ENCODE data around the gene KIAA1143. TPM values are rescaled to one million over a fixed set of nuclear protein-coding genes. Genes with fewer than 3 reads are reported as not detected.

KIAA1143 gene
- total and polyA plus RNA-seq, 9 of the 15 experiments (the other 6 are each of a cell fraction or from before 2014, with no cell fraction given), result 25.6 to 72.0 (median 42.2) TPM

DNA sequence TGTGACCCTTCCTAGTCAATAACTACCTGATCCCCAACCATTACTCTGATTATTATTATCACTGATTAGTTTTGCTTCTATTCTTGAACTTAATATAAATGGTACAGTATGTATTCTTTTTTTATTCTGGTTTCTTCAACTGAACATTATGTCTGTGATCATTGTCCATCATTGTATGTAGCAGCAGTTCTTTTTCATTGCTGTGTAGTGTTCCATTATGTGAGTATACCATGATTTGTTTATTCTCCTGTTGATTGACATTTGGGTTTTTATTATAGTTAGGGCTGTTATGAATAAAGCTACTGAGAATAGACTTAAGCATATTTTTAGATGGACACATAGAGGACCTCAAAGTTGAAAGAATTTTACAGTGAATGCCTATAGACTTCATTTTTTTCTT lies 2.8 kb upstream of the KIAA1143 start:
- H2AFZ ChIP-seq (ENCODE audit: low read depth, low read length), result no peak overlapping the region
- DNase-seq (ENCODE audit: extremely low read depth in 1 of 4, low spot score in 3 of 4), result no peak
- peaks cover 27% of the 10 kb centered on the region for H3K9me3 ChIP-seq (replicated peaks; ENCODE audit: control insufficient read depth, insufficient read depth, low read depth, low read length)
- in situ Hi-C loops (cut with MboI), result no loop called here
- H3K36me3 ChIP-seq (ENCODE audit: control insufficient read depth, insufficient read depth, low read length), result peaks cover 44% of the 10 kb centered on the region
- peaks cover 0 to 4% of the 10 kb centered on the region in 2 experiments; a peak in 3 of 5 replicates for H3K4me1 ChIP-seq (replicated peaks in 1 of 2; ENCODE audit: control insufficient read depth in 2 of 2, insufficient read depth in 2 of 2, low read length in 2 of 2)
- H3K79me2 ChIP-seq (ENCODE audit: control insufficient read depth, insufficient read depth, low read length), result peaks cover 86% of the 10 kb centered on the region
- ChIA-PET CTCF (ENCODE audit: low intra/inter-chr PET ratio) (no interaction called here), POLR2A (no interaction called here)
- H3K27ac ChIP-seq (ENCODE audit: extremely low read depth, low read depth, low read length), result no peak overlapping the region
- ATAC-seq, result no peak
- no peaks in the 10 kb centered on the region for H3K9me1 ChIP-seq (ENCODE audit: control insufficient read depth, insufficient read depth, low read length)
- H4K20me1 ChIP-seq (replicated peaks; ENCODE audit: control insufficient read depth, insufficient read depth, low read length), result no peaks in the 10 kb centered on the region
- no peak overlapping the region for H3K4me2 ChIP-seq (ENCODE audit: insufficient read depth, low read length)
- no peak overlapping the region for H3K4me3 ChIP-seq
- FAIRE-seq, result no peak
- no peak overlapping the region for H3K9ac ChIP-seq (ENCODE audit: insufficient read depth in 1 of 2, low read depth in 2 of 2, low read length in 2 of 2)
- no TSS peak for BruUV-seq (replicated peaks)
- intact Hi-C loops (cut with micrococcal nuclease), result loop anchor here (5.0 kb wide), 1 partner anchor 213 kb away; the partner anchor contains the start of genes EXOSC7 and ZDHHC3
- H3K27me3 ChIP-seq (ENCODE audit: control insufficient read depth in 2 of 2, insufficient read depth in 2 of 2, low read length in 2 of 2), result no peaks in the 10 kb centered on the region
- TF ChIP-seq FIP1L1 (IDR thresholded peaks at IDR 0.05; ENCODE audit: low read depth, low read length, poor library complexity, severe bottlenecking), result no peak
- TF ChIP-seq MYC (IDR thresholded peaks at IDR 0.05; ENCODE audit: low read depth, low read length), result no peak
- TF ChIP-seq MYC (CRISPR knock-in tag; IDR thresholded peaks at IDR 0.05; ENCODE audit: borderline replicate concordance, low read depth), result no peak
- no peak for TF ChIP-seq ZNF740 (CRISPR knock-in tag; IDR thresholded peaks at IDR 0.05)
- TF ChIP-seq ZNF740 (tag; IDR thresholded peaks at IDR 0.05), result no peak
- peak; percentile 92 for TF ChIP-seq ZNF146 (CRISPR knock-in tag; IDR thresholded peaks at IDR 0.05; ENCODE audit: unreplicated experiment)
- no peak for TF ChIP-seq SRSF7 (optimal IDR thresholded peaks at IDR 0.05; ENCODE audit: low read depth, low read length)
- TF ChIP-seq SIRT6 (IDR thresholded peaks at IDR 0.05; ENCODE audit: low read depth, low read length), result no peak
- TF ChIP-seq, protein P1, sequence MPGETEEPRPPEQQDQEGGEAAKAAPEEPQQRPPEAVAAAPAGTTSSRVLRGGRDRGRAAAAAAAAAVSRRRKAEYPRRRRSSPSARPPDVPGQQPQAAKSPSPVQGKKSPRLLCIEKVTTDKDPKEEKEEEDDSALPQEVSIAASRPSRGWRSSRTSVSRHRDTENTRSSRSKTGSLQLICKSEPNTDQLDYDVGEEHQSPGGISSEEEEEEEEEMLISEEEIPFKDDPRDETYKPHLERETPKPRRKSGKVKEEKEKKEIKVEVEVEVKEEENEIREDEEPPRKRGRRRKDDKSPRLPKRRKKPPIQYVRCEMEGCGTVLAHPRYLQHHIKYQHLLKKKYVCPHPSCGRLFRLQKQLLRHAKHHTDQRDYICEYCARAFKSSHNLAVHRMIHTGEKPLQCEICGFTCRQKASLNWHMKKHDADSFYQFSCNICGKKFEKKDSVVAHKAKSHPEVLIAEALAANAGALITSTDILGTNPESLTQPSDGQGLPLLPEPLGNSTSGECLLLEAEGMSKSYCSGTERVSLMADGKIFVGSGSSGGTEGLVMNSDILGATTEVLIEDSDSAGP (CRISPR knock-in tag; IDR thresholded peaks at IDR 0.05), result no peak
- no peak for TF ChIP-seq ZNF184 (CRISPR knock-in tag; IDR thresholded peaks at IDR 0.05)
- TF ChIP-seq KDM5B (IDR thresholded peaks at IDR 0.05; ENCODE audit: insufficient replicate concordance, low read depth, low read length), result no peak
- no peak for TF ChIP-seq ZNF444 (CRISPR knock-in tag; IDR thresholded peaks at IDR 0.05)
- TF ChIP-seq CCNT2 (IDR thresholded peaks at IDR 0.05; ENCODE audit: borderline replicate concordance, extremely low read depth, insufficient read length, low read depth, low read length), result no peak
- TF ChIP-seq ZNF133 (CRISPR knock-in tag; IDR thresholded peaks at IDR 0.05), result no peak
- TF ChIP-seq LCOR (CRISPR knock-in tag; IDR thresholded peaks at IDR 0.05), result no peak
- TF ChIP-seq ZNF644 (tag; IDR thresholded peaks at IDR 0.05; ENCODE audit: low read depth), result no peak
- TF ChIP-seq TOE1 (IDR thresholded peaks at IDR 0.05; ENCODE audit: borderline replicate concordance), result no peak
- TF ChIP-seq TOE1 (CRISPR knock-in tag; IDR thresholded peaks at IDR 0.05; ENCODE audit: borderline replicate concordance, low read depth), result no peak
- no peak for TF ChIP-seq BRD9 (IDR thresholded peaks at IDR 0.05; ENCODE audit: low read depth, partially characterized antibody)
- TF ChIP-seq KDM2B (CRISPR knock-in tag; IDR thresholded peaks at IDR 0.05), result no peak
- TF ChIP-seq ZNF143 (CRISPR knock-in tag; IDR thresholded peaks at IDR 0.05), result no peak
- TF ChIP-seq ILF3 (IDR thresholded peaks at IDR 0.05; ENCODE audit: borderline replicate concordance), result no peak
- no peak for TF ChIP-seq CREBBP (IDR thresholded peaks at IDR 0.05; ENCODE audit: low read depth, low read length)
- no peak for TF ChIP-seq HOXB6 (CRISPR knock-in tag; IDR thresholded peaks at IDR 0.05; ENCODE audit: borderline replicate concordance)

All from K562 (cell line).